SU-DHL-6 (cell line): ENCODE data around the gene SFTPA2.
"Not testable (repeated sequence)": the region's sequence is repeated elsewhere in the genome, so short reads cannot be mapped to it uniquely, and the experiment has no call there.

Experiments used
- CTCF ChIP-seq: fragments of 200-600 bp; sonication (generic); IDR thresholded peaks from one replicate; pipeline ENCODE4 v1.5.1; 2017; ENCODE audit warnings: antibody characterized with exemption, mild to moderate bottlenecking, low read length, moderate library complexity; ENCODE audit not compliant: insufficient read depth, poor library complexity, severe bottlenecking
- EZH2phosphoT487 ChIP-seq: fragments of 200-600 bp; sonication (generic), shearing (Covaris generic); conservative IDR thresholded peaks from 2 replicates; pipeline ENCODE4 v1.6.1; 2018; ENCODE audit warnings: mild to moderate bottlenecking, antibody characterized with exemption, low read length, moderate library complexity, mixed read lengths

DNA sequence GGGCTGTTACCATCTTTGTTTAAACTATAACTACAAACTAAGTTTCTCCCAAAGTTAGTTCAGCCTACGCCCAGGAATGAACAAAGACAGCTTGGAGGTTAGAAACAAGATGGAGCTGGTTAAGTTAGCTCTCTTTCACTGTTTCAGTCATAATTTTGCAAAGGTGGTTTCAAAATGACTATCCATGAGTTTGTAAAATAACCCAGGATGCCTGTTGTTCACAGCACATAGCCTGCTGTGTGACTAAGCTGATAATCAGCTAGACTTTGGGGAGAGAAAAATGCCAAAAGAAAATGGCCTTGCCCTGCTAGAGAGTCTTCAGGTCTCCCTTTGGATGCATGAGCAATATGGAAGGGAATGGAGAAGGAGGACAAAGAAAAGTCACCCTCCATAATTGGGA is 19.3 kb downstream of the SFTPA2 start:
- not testable (repeated sequence) for TF ChIP-seq CTCF, EZH2phosphoT487
